A549 (cell line): ENCODE measurements around the gene FADS1. TPM values are rescaled to one million over a fixed set of nuclear protein-coding genes. Genes with fewer than 3 reads are reported as not detected.

ENCODE experiments used
- ATAC-seq, 2 experiments: fragments of 200-7000 bp in 1 of 2; fragments of >200 bp in 1 of 2; cut with Nextera tagmentation in 1 of 2; cut with Tn5 transposase in 1 of 2; 3 replicates each; pipeline versions ENCODE4 v1.8.0 to v1.9.1; 2018 to 2020; ENCODE audit warnings: mild to moderate bottlenecking in 1 of 2, moderate library complexity in 1 of 2
- CTCF ChIA-PET: fragments of 300-600 bp; sonication (Branson Sonifier 250); formaldehyde crosslinking; extraction: SDS; loops from one replicate; lab custom pipeline; 2021; ENCODE audit warnings: antibody characterized with exemption, inconsistent platforms; lab: Yijun Ruan, JAX
- POLR2A ChIA-PET: fragments of 350-600 bp; formaldehyde crosslinking; extraction: SDS; loops from one replicate; lab custom pipeline; 2021; ENCODE audit warnings: antibody characterized with exemption, inconsistent platforms; lab: Yijun Ruan, JAX
- DNase-seq, 2 experiments: peaks; one replicate each; pipeline versions ENCODE4 v3.0.0 to v3.0.0-alpha.2; 2011 to 2016; ENCODE audit warnings: low read depth in 1 of 2, low spot score in 1 of 2
- FAIRE-seq: peaks from 2 replicates; lab custom pipeline; 2011; peaks lifted over from hg19 to GRCh38; lab: Jason Lieb, UNC
- H3K27ac ChIP-seq, 2 experiments: fragments of >200 bp; sonication (Bioruptor Twin); formaldehyde crosslinking; 3 replicates each; pipeline ENCODE4 v1.5.1; 2016 to 2017
- H3K4me1 ChIP-seq: fragments of >200 bp; sonication (Bioruptor Twin); formaldehyde crosslinking; 3 replicates; pipeline ENCODE4 v1.6.1; 2016
- H3K4me2 ChIP-seq: fragments of >200 bp; sonication (Bioruptor Twin); formaldehyde crosslinking; 3 replicates; pipeline ENCODE4 v1.6.1; 2016
- H3K4me3 ChIP-seq: fragments of >200 bp; sonication (Bioruptor Twin); formaldehyde crosslinking; 3 replicates; pipeline ENCODE4 v1.5.1; 2016
- H3K9me3 ChIP-seq: fragments of >200 bp; sonication (Bioruptor Twin); formaldehyde crosslinking; 3 replicates; pipeline ENCODE4 v1.6.1; 2016
- ATOH8 ChIP-seq: fragments of 250-450 bp; sonication (Bioruptor Pico); IDR thresholded peaks from 2 replicates; pipeline ENCODE4 v1.5.0; 2020; ENCODE audit warnings: low read depth, mild to moderate bottlenecking, moderate library complexity
- ESRRA ChIP-seq: fragments of 150-350 bp; IDR thresholded peaks from 2 replicates; pipeline ENCODE4 v1.6.1; 2014; ENCODE audit warnings: mild to moderate bottlenecking, low read length, borderline replicate concordance
- KDM5A ChIP-seq: fragments of 200-600 bp; sonication (generic); IDR thresholded peaks from 2 replicates; pipeline ENCODE4 v1.6.1; 2016; ENCODE audit warnings: antibody characterized with exemption, mild to moderate bottlenecking
- MAFK ChIP-seq: fragments of 450-650 bp; IDR thresholded peaks from 2 replicates; pipeline ENCODE4 v1.6.1; 2014; ENCODE audit not compliant: partially characterized antibody
- MAX ChIP-seq: IDR thresholded peaks from 2 replicates; pipeline ENCODE4 v1.6.1; 2012
- MAZ ChIP-seq: fragments of 150-350 bp; IDR thresholded peaks from 2 replicates; pipeline ENCODE4 v1.6.1; 2014; ENCODE audit warnings: antibody characterized with exemption, low read depth, low read length, borderline replicate concordance
- PHF8 ChIP-seq: fragments of 200-600 bp; sonication (generic); IDR thresholded peaks from 2 replicates; pipeline ENCODE4 v1.6.1; 2016; ENCODE audit warnings: low read depth, mild to moderate bottlenecking, antibody characterized with exemption, moderate library complexity, borderline replicate concordance
- RARB ChIP-seq: fragments of 250-450 bp; sonication (Bioruptor Pico); IDR thresholded peaks from 2 replicates; pipeline ENCODE4 v1.8.0; 2021; ENCODE audit warnings: mild to moderate bottlenecking, moderate library complexity
- RFX5 ChIP-seq: fragments of 450-650 bp; IDR thresholded peaks from 2 replicates; pipeline ENCODE4 v1.7.1; 2014; ENCODE audit warnings: antibody characterized with exemption, mild to moderate bottlenecking, moderate library complexity
- RNF2 ChIP-seq: fragments of 200-600 bp; sonication (generic); IDR thresholded peaks from 2 replicates; pipeline ENCODE4 v1.6.1; 2016; ENCODE audit warnings: low read depth, mild to moderate bottlenecking, antibody characterized with exemption, moderate library complexity, borderline replicate concordance
- USF2 ChIP-seq: fragments of 450-650 bp; IDR thresholded peaks from 2 replicates; pipeline ENCODE4 v1.6.1; 2014; ENCODE audit warnings: antibody characterized with exemption
- ZSCAN20 ChIP-seq: fragments of 250-450 bp; sonication (Bioruptor Pico); IDR thresholded peaks from 2 replicates; pipeline ENCODE4 v1.8.0; 2022; ENCODE audit warnings: mild to moderate bottlenecking, moderate library complexity
- WGBS: methylation state at CpG from one replicate; pipeline ENCODE4 v1.1.6; 2017; ENCODE audit errors: missing lambda C conversion rate; 5-methylcytosine and 5-hydroxymethylcytosine counted together
- polyA plus RNA-seq, 4 experiments: library from polyadenylated mRNA; depleted of rRNA in 3 of 4; stranded (reverse); fragments of >200 nt; fragmentation: RNase III in 1 of 4; extraction: RNeasy Plus Mini Kit Qiagen cat#74134 plus additional on column Dnase treatment in 1 of 4; gene quantifications; 2 replicates in 3 of 4; 3 replicates in 1 of 4; pipeline ENCODE4 v1.2.3, GENCODE V29; 2011 to 2017
- TF ChIP-seq, protein P1 (sequence below): fragments of 200-600 bp; sonication (generic); IDR thresholded peaks from 2 replicates; pipeline ENCODE4 v1.6.1; 2016; ENCODE audit warnings: antibody characterized with exemption, mild to moderate bottlenecking, moderate library complexity
- TF ChIP-seq, protein P2 (sequence below): fragments of >200 bp; sonication (Bioruptor Twin); formaldehyde crosslinking; IDR thresholded peaks from 3 replicates; pipeline ENCODE4 v1.6.1; 2016
- TF ChIP-seq, protein P3 (sequence below): fragments of 250-450 bp; sonication (Bioruptor Pico); IDR thresholded peaks from 2 replicates; pipeline ENCODE4 v1.5.0; 2021; ENCODE audit warnings: mild to moderate bottlenecking, moderate library complexity, borderline replicate concordance

FADS1 gene
- polyA plus RNA-seq, 2 of the 4 experiments (the other 2 are of a cell fraction) = 163 to 205 TPM

DNA sequence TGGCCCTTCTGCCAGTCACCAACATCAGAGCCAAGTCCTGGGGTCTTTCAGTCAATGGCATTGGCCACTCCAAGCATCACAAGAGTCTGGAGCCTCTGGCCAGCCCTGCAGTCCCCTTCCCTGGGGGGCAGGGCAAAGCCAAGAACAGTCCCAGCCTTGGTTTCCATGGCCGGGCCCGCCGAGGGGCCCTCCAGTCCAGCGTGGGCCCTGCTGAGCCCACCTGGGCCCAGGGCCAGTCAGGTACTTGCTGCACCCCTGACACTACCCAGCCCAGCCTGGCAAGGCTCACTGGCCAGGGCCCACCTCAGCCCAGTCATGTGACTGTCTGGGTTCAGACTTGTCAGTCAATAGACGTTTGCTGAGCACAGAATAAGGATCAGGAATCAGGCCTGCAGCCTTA lies 35.2 kb downstream of the FADS1 start:
- no peak overlapping the region for H3K27ac ChIP-seq
- 88% methylated on average over 1 of the region's 5 CpGs for WGBS
- FAIRE-seq = no peak
- no peaks in the 10 kb centered on the region for H3K4me1 ChIP-seq
- CTCF ChIA-PET = interaction anchor here (1.5 to 5.4 kb wide), 4 partner anchors 14 to 32 kb away, joined by 5 to 71 read pairs (median 12); partner anchors contain the start of gene MYRF
- DNase-seq = no peak
- no peaks in the 10 kb centered on the region for H3K9me3 ChIP-seq
- POLR2A ChIA-PET = interaction anchor here (1.9 kb wide), 1 partner anchor 10 kb away, joined by 7 read pairs; the partner anchor contains the start of genes FEN1 and TMEM258
- no peak for ATAC-seq
- TF ChIP-seq KDM5A (no peak), PHF8 (no peak), ATOH8 (no peak), ESRRA (no peak), MAZ (no peak)
- TF ChIP-seq, all 56 proteins: peak for 0
- Histone ChIP-seq H3K4me3 (no peak overlapping the region), H3K4me2 (no peak overlapping the region)

DNA sequence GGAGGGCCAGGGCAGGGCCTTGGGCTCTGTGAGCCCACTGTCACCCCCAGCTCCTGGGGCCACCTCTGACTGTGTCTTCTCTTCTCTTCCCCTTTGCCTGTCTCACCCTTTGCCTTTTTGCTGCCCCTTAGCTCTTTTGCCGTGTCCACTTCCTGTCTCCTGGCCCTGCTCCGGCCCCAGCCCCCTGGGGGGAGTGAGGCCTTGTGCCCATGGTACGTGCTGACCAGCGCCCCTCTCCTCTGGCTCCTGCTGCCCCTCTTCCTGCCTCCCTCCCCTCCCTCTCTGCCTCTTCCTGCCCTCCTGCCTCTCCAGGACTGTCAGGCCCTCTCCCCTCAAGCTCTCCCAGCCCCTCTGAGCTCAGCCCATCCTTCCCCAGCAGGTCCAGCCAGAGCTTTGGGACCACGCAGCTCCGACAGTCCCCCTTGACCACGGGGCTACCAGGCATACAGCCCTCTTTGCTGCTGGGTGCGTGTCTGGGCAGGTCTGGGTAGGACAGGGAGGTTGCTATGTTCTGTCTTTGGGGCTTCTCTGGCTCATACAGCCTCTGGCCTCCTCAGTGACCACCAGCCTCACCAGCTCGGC lies 36.1 kb downstream of the FADS1 start:
- TF ChIP-seq, protein P1, sequence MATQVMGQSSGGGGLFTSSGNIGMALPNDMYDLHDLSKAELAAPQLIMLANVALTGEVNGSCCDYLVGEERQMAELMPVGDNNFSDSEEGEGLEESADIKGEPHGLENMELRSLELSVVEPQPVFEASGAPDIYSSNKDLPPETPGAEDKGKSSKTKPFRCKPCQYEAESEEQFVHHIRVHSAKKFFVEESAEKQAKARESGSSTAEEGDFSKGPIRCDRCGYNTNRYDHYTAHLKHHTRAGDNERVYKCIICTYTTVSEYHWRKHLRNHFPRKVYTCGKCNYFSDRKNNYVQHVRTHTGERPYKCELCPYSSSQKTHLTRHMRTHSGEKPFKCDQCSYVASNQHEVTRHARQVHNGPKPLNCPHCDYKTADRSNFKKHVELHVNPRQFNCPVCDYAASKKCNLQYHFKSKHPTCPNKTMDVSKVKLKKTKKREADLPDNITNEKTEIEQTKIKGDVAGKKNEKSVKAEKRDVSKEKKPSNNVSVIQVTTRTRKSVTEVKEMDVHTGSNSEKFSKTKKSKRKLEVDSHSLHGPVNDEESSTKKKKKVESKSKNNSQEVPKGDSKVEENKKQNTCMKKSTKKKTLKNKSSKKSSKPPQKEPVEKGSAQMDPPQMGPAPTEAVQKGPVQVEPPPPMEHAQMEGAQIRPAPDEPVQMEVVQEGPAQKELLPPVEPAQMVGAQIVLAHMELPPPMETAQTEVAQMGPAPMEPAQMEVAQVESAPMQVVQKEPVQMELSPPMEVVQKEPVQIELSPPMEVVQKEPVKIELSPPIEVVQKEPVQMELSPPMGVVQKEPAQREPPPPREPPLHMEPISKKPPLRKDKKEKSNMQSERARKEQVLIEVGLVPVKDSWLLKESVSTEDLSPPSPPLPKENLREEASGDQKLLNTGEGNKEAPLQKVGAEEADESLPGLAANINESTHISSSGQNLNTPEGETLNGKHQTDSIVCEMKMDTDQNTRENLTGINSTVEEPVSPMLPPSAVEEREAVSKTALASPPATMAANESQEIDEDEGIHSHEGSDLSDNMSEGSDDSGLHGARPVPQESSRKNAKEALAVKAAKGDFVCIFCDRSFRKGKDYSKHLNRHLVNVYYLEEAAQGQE = no peak
- TF ChIP-seq RNF2 (no peak), RFX5 (no peak), MAFK (no peak), USF2 (no peak), RARB (CRISPR knock-in tag) (no peak), MAX (no peak), ZSCAN20 (CRISPR knock-in tag) (no peak)
- TF ChIP-seq, protein P2, sequence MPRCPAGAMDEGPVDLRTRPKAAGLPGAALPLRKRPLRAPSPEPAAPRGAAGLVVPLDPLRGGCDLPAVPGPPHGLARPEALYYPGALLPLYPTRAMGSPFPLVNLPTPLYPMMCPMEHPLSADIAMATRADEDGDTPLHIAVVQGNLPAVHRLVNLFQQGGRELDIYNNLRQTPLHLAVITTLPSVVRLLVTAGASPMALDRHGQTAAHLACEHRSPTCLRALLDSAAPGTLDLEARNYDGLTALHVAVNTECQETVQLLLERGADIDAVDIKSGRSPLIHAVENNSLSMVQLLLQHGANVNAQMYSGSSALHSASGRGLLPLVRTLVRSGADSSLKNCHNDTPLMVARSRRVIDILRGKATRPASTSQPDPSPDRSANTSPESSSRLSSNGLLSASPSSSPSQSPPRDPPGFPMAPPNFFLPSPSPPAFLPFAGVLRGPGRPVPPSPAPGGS = no peak
- TF ChIP-seq, protein P3, sequence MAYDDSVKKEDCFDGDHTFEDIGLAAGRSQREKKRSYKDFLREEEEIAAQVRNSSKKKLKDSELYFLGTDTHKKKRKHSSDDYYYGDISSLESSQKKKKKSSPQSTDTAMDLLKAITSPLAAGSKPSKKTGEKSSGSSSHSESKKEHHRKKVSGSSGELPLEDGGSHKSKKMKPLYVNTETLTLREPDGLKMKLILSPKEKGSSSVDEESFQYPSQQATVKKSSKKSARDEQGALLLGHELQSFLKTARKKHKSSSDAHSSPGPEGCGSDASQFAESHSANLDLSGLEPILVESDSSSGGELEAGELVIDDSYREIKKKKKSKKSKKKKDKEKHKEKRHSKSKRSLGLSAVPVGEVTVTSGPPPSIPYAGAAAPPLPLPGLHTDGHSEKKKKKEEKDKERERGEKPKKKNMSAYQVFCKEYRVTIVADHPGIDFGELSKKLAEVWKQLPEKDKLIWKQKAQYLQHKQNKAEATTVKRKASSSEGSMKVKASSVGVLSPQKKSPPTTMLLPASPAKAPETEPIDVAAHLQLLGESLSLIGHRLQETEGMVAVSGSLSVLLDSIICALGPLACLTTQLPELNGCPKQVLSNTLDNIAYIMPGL (CRISPR knock-in tag) = no peak
- TF ChIP-seq, all 56 proteins: peak for 0
- POLR2A ChIA-PET = no interaction called here
- Histone ChIP-seq H3K4me2 (no peak overlapping the region), H3K4me1 (peaks cover 6% of the 10 kb centered on the region; the same call in 2 of the 3 replicates), H3K27ac (peak overlapping the region in 1 of 2 experiments; percentile 36; a peak in 2 of 6 replicates), H3K4me3 (no peak overlapping the region), H3K9me3 (no peaks in the 10 kb centered on the region)
- ATAC-seq (no peak), FAIRE-seq (no peak), DNase-seq (no peak)
- 91% methylated on average over 9 of the region's 9 CpGs for WGBS
- CTCF ChIA-PET = interaction anchor here (0.5 to 5.4 kb wide), 14 partner anchors 8 to 561 kb away, joined by 3 to 71 read pairs (median 4); partner anchors contain the start of genes FEN1 and MYRF
